ENCODE measurements around the gene IFT27.

- TF ChIP-seq CTCF (conservative IDR thresholded peaks at IDR 0.05 in 1 of 2, IDR thresholded peaks at IDR 0.05 in 1 of 2; ENCODE audit: low read depth in 1 of 2, low read length in 2 of 2) (no peak), EZH2 (IDR thresholded peaks at IDR 0.05; ENCODE audit: low read length, missing control alignments) (no peak)
These were observed 31.1 kb downstream of the IFT27 start for GRCh38 chr22:36744791-36745190.
